GM19452 (cell line): ENCODE results near the gene GNB1.
A peak's percentile ranks its signal among the peaks of the same experiment; 100 is the strongest.

Experiments
- ATAC-seq: cut with Tn5 transposase; IDR thresholded peaks from one replicate; pipeline ENCODE4 v1.9.1; 2021; ENCODE audit not compliant: unreplicated experiment

The GNB1 gene

DNA sequence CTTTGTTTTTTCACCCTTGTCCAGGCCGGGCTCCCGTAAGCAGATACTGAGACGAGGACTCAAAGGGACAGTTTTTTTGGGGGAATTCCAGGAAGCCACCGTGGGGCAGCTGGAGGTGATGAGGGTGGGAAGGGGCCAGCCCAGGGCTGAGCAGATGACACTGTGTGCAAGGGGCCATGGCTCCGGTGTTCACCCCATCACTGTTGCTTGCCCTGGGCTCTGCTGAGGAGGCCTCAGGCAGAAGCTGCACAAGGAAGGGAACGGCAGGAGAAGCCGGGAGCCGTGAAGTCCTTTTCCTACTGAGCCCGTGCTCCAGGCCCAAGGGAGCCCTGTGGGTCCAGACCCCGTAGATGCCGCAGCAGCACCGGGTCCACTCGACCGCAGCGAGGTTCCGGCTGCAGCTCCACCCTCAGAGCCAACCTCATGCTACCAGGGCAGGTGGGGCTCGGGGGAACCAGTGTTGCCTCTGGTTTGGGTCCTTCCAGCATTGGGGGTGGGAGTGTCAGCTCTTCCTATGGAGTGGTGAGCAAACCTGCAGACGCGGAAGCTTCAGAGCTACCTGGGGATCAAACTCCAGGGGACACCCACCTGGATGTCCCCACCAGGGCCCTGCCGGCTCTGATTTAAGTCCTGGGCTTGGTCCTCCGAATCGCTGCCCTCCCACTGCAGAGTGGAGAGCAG is 19.9 kb upstream of the GNB1 start:
- ATAC-seq = no peak

DNA sequence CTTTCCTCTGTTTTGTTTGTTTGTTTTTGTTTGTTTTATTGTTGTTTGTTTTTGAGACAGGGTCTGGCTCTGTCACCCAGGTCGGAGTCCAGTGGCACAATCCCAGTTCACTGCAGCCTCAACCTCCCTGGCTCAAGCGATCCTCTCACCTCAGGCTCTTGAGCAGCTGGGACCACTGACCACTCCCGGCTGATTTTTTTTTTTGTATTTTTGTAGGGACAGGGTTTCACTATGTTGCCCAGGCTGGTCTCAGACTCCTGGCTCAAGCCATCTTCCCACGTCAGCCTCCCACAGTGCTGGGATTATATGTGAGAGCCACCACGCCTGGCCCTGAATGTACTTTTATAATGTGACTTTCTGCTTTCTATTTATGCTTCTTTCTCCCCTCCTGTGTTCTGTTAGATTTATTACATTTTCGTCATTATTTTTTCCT is 19.2 kb upstream of the GNB1 start:
- no peak for ATAC-seq

DNA sequence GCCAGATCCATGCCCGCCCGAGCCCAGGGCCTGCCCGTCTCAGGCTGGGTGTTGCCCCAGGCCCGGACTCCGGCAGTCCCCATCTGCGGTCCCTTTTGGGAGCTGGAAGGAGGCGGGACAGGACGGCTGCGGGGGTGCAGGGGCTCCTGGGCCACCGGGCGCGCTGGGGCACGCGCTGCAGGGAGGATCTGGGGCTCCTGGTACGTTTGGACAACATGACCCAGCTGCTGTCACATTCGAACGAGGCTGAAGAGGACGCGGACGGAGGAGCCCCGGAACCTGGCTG is 17.6 kb upstream of the GNB1 start:
- peak; percentile 4 for ATAC-seq

DNA sequence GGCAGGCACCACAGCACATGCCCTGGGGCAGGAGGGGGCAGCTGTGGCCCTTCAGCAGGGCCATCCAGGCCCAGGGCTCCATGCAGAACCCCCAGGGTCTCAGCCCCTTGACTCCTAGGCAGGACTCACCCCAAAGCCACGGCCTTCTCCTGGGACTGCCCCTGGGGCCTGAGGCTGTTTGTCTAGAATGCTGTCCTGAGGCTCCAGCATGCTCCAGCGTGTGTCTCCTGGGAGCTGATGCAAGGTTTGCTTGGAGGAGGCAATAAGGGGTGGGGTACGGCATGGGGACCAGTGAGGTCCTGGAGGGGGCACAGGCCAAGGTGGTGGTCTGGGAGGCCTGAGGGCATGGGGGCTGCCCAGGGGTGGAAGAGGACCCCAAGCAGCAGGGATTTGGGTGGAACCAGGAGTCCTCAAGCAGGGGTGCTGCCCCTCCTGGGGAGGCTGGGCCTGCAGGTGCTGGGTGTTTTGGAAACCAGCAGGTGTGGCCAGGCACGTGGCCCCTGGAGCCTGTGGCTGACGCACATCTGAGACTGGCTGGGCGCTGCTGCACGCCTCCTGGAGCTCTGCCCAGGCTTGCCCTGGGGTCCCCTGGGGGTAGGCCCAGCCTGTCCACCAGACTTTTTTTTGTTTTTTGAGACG is 16.3 kb upstream of the GNB1 start:
- ATAC-seq = no peak

DNA sequence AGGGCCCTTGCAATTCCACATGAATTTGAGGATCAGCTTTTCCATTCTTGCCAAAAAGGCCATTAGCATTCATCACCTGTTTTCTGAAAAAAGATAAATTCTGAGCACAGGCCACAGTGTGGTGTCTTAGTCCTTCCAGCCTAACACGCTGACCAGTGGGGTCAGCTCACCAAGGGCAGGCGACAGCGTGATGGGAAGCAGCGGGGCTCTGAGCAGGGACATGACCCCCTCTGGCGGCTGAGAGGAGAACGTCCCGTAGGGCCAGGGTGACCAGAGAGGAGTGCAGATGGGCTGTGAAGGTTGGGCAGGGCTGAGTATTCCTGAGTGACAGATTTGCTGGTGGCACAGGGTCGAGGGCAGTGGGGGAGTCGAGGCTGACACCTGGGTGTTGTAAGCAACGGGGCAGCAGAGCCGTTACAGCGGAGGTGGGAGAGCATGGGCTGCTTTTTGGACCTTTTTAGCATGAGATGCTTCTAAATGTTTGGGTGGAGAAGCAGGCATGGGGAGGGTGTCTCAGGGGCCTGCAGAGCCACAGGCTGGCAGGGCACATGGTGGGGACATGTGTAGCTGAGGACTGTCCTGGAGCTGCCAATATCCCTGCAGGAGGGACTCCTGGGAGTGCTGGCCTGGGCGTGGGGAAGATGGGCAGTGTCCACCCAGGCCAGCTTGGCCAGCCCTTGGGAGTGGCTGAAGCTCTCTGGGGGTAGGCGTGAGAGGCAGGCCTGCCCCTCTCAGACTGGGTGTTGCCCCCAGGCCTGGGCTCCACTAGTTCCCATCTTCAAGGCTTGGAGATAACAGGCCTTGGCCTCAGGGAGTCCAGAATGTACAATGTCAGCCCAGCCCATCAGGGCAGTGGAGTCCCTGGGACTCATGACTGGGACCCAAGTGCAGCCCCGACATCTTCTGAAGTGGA is 15.6 kb upstream of the GNB1 start:
- no peak for ATAC-seq

DNA sequence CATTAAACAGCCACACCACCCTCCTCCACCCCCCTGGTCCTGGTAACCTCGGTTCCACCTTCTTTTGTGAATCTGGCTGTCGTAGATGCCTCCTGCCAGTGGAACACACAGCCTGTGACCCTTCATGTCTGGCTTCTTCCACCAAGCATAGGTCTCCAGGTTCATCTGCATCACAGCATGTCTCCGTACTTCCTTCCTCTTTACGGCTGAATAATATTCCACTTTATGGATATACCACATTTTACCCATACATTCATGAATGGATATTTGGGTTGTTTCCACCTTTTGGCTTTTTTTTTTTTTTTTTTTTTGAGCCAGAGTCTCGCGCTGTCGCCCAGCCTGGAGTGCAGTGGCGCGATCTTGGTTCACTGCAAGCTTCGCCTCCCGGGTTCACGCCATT is 12.3 kb upstream of the GNB1 start:
- ATAC-seq = no peak

DNA sequence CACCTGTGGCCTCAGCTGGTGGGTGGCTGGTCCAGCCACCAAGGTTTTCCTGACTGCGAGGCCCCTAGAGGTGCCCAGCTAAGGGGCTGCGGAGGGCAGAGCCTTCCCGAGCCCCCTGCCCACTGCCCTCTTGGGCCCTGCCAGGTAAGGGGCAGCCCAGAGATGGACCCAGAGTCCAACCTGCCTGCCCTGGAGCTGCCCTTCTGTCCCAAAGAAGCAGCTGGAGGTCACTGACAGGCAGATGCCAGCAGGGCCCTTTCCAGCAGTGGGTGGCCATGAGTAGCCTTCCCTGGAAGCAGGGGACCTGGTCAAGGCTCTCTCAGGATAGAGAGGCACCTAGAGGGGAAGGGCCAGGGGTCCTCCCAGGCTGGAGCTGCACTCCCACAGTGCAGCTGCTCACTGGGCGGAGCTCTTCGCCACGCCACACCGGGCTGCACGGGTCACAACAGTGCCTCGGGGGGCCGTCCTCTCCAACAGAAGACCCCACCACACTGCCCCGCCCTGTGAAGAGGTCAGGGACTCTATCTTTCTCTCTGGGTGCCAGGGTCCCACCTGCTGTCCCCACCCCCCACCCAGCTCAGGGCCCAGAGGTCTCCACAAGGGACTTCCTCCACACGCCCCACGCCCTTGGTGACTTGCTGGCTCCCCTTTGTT is 10.9 kb upstream of the GNB1 start:
- no peak for ATAC-seq

DNA sequence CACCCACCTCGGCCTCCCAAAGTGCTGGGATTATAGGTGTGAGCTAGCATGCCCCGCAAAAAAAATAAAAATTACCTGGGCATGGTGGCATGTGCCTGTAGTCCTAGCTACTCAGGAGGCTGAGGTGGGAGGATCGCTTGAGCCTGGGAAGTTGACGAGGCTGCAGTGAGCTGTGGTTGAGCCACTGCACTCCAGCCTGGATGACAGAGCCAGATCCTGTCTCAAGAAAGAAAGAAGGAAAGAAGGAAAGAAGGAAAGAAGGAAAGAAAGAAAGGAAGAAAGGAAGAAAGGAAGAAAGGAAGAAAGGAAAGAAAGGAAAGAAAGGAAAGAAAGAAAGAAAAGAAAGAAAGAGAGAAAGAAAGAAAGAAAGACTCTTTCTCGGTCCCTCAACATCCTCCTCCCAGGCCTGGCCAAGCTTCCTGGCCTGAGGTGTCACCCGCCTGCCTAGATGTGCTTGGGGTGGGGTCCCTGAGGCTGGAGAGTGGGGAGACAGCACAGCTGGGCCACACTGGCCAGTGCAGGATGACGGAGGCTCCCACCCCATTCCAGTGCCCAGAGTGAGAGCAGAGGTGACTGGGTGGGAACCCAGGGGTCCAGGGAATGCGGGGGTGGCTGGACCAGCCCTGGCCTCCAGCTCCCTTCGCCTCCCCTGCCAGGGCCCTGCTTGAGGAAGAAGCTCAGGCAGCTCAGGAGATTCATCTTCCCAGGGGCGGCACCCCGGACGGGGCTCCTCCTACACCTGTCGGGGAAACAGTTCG is 10.2 kb upstream of the GNB1 start:
- no peak for ATAC-seq

DNA sequence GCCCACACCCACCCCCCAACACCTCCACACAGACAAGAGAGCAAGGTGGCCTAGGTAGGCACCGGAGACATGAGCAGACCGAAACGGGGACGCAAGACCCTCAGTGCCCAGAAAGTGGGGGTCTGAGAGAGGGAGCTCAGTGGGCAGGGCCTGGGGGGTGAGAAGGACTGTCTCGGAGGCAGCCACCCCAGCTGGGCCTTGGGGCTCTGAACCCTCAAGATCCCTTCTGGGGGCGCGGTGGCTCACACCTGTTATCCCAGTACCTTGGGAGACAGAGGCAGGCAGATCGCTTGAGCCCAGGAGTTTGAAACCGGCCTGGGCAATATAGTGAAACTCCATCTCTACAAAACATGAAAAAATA is 9.1 kb upstream of the GNB1 start:
- no peak for ATAC-seq

DNA sequence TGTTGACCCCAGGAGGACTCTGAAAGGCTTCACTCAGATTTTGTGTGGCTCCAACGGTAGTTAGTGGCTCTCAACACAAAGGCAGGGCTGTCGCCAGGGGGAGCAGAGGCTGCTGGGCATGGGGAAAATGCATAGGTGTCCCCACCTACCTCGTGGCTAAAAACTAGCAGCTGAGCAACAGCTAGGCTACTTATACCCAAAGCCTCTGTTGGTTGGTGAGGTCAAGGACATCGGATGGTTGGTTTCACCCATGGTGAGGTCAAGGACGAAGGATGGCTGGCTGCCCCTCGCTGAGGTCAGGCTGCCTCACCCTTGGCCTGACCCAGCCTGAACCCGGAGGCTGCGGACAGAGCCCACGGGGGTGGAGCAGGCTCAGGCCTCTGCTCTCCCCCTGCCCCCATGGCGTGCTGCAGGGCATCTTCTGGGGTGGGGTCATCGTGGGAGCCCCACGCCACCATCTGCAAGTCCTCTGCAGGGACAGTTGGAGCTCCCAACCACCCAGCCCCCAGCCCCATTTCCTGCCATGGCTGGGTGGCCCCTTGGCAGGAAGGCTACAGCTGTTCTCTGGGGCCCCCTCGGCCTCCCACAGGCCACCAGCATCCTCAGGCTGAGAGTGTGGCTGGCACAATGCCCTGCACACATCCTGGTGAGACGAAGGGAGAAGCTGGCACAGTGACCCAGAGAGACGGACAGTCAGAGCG is 8.5 kb upstream of the GNB1 start:
- ATAC-seq = no peak

DNA sequence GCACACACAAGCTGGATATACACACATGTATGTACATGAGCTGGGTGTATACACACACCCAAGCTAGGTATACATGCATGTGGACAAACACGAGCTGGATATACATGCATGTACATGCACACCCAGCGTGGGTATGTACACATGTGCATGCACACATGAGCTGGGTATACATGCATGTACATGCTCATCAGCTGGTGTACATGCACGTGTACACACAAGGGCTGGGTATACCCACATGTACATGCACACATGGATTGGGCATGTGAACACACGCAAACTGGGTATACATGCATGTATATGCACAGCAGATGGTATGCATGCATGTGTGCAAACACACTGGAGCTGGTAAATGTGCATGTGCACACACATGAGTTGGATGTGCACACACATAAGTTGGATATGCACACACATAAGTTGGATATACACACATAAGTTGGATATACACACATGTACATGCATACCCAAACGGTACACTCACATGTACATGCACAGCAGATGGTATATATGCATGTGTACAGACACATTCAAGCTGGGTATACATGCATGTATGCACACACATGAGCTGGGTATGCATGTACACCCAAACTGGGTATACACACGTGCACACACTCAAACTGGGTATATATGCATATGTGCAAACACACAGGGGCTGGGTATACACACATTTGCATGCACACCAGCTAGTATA is 7.5 kb upstream of the GNB1 start:
- no peak for ATAC-seq

DNA sequence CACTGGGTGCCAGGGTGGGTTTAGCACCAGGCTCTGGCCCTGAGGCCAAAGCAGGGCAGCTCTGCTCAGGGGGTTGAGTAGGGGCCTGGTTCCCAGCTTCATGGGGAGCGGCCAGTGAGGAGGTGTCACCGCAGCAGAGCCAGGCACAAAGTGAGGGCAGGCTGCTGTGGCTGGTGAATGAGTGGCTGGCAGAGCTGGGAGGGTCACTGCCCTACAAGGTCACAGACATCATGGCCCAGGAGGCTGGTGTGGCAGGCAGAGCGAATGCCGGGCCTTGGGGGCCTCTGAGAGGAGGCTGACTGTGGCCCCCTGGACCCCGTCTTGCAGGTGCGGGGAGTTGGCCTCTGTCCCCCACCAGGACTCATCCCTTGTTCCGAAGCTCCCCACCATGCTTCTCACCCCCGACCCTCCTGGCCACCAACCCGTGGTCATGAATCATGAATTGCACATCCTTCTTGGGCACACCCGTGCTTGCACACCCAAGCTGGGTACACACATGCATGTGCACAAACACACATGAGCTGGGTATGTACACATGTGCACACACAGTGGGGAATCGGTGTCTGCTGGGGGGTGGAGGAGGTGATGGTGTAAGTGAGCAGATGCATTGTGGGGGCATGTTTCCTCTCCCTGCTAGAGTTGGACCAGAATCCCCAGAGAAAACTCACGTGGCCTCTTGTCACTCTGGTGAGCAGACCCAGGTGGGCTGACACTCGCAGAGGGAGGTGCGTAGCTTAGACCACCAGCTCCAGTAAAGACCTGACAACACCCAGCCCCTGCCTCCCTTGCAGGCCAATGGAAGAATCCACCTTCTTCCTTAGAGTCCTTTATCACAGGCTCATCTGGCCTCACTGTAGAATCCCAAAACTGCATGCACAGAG is 4.8 kb upstream of the GNB1 start:
- ATAC-seq = no peak

DNA sequence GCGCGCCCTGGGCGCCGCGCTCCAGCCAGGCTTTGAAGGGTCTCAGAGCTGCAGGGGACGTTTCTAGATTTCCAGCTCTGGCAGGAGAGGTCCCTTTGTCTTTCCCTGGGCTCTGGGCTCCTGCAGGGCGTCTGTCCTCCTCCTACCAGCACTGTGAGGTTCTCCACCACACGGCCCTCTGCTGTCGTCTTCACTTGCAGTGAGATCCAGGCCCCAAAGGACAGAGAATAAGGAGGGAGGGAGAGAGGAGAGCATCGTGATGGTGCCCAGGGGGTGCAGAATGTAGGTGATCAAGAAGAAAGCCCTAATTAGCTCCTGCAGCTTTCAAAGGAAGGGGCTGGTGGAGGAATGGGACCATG is 4.2 kb upstream of the GNB1 start:
- ATAC-seq = no peak

DNA sequence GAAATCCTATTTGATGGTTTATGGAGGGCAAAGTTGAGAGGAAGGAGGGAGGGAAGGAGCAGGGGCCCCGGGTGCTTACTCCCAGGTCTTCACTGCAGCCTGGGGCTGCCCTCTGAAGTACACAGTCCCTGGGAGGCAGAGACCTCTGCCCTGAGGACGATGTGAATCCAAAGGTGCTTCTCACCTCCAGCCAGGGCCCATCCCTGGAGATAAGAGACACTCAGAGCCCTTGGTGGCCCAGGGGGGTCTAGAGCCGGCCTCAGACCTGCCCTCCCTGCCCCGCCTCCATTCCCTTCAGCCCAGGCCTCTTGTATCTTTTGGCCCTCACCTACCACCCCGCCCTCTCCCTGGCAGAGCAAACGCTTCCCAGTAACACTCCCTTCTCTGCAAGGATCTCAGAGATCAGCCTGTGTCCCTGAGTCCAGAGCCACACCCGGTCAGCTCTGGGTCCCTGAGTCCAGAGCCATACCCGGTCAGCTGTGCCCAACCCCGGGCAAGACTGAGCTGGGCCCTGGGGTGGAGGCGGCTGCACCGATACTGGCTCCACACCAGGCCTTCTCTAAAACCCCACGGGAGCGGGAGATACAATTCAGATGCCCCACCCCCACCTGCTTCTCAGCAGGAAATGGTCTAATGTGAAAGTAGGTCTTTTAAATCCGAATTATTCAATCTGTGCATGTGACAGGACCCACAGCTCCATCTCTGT is 3.6 kb upstream of the GNB1 start:
- ATAC-seq = no peak

DNA sequence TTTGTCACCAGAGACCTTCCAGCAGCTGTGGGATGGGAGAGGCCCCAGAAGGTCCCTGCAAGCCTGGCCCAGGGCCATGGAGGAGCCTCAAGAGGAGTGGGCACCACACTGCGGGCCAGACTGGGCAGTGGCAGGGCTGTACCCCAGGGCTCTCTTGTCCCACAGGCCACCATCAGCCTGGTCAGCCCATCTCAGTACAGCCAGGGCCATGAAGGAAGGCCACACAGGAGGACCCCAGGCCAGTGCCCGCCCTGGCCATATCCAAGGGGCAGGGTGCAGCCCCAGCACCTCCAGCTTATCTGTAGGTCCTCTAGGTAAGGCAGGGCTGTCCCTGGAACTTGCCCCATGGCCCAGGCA is 3.1 kb upstream of the GNB1 start:
- no peak for ATAC-seq

DNA sequence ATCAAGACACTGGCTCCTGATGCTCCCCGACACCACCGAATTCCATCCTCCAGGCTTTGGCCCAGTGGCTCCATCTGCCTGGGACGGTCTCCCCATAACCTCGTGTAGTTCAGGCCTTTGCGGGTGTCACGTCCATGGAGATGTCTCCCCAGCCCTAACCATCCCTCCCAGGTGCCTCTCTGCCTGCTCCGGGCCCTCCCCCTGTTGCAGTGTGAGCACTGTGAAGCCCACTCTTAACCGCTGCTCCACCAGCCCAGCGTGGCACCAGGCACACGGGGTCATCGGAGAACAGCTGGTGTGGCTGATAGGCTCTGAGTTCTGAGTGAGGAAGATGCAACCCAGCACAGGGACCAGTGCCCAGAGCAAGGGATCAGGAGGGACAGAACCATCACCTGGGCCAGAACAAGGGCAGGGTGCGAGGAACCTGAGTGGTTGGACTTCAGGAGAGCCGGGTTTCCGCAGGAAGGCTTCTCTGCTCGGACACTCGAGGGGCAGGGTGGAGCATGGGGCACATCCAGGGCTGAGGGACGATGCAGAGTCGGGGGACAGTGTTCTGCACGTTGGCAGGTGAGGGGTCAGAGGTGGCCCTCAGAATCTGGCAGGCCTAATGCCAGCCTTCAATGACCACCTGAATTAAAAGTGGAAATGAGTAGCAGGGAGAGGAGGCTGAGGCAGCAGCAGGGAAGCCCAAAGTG is 2.6 kb upstream of the GNB1 start:
- no peak for ATAC-seq

DNA sequence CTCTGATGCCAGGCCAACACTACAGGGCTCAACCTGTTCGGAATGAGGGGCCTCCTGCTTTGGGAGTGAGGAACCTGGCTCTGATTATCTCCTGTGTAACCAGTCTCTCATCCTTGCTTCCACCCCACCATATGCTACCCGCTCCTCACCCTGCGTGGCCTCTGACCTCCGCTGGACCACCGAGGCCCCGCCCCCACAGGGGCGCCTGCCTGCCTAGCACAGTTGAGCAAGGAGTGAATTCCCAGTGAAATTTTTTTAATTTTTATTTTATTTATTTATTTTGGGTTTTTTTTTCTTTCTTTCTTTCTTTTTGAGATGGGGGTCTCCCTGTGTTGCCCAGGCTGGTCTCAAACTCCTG is 1.9 kb upstream of the GNB1 start:
- ATAC-seq = no peak
